CD8-positive, alpha-beta memory T cell (primary cell): Measurements from ENCODE around the gene PLEKHM1. TPM values are rescaled to one million over a fixed set of nuclear protein-coding genes. Genes with fewer than 3 reads are reported as not detected.
A peak's percentile ranks its signal among the peaks of the same experiment; 100 is the strongest.

Experiments
- CTCF ChIA-PET: fragments of 350-600 bp; sonication (Branson Sonifier 250); formaldehyde crosslinking; loops from one replicate; lab custom pipeline; 2021; ENCODE audit warnings: antibody characterized with exemption; lab: Charles Lee
- POLR2A ChIA-PET: fragments of 350-600 bp; sonication (Branson Sonifier 250); formaldehyde crosslinking; loops from one replicate; lab custom pipeline; 2021; ENCODE audit warnings: antibody characterized with exemption; lab: Charles Lee
- DNase-seq, 5 donors: peaks; one replicate each; pipeline versions ENCODE4 v3.0.0 to v3.0.0-alpha.2; 2020 to 2022; ENCODE audit warnings: mixed read lengths in 1 of 5
- H3K27ac ChIP-seq: one replicate; pipeline ENCODE4 v1.7.0; 2013; ENCODE audit warnings: low read depth, mild to moderate bottlenecking, low read length, moderate library complexity
- H3K27me3 ChIP-seq: 2 replicates; pipeline ENCODE4 v1.7.0; 2013; ENCODE audit warnings: low read length, mild to moderate bottlenecking; ENCODE audit not compliant: insufficient read depth, poor library complexity, severe bottlenecking
- H3K36me3 ChIP-seq: 2 replicates; pipeline ENCODE4 v1.7.0; 2013; ENCODE audit warnings: mild to moderate bottlenecking, low read length, moderate library complexity; ENCODE audit not compliant: insufficient read depth
- H3K4me1 ChIP-seq: 2 replicates; pipeline ENCODE4 v1.7.0; 2013; ENCODE audit warnings: mild to moderate bottlenecking, low read length, moderate library complexity; ENCODE audit not compliant: insufficient read depth
- H3K4me3 ChIP-seq: 2 replicates; pipeline ENCODE4 v1.7.0; 2013; ENCODE audit warnings: mild to moderate bottlenecking, low read length
- H3K9me3 ChIP-seq: 2 replicates; pipeline ENCODE4 v1.7.0; 2013; ENCODE audit warnings: mild to moderate bottlenecking, low read length
- H3K27ac Mint-ChIP-seq, 8 donors: one replicate each; pipeline ENCODE4 v1.8.0; 2020 to 2021; ENCODE audit warnings: mixed read lengths in 8 of 8, mild to moderate bottlenecking in 6 of 8, inconsistent platforms in 3 of 8, moderate library complexity in 3 of 8
- H3K27me3 Mint-ChIP-seq, 2 donors: one replicate each; pipeline ENCODE4 v1.8.0; 2020 to 2021; ENCODE audit warnings: mixed read lengths in 2 of 2, mild to moderate bottlenecking in 1 of 2, moderate library complexity in 1 of 2
- H3K36me3 Mint-ChIP-seq, 3 donors: one replicate each; pipeline ENCODE4 v1.8.0; 2020 to 2021; ENCODE audit warnings: mixed read lengths in 3 of 3, inconsistent platforms in 1 of 3, mild to moderate bottlenecking in 1 of 3
- H3K4me1 Mint-ChIP-seq, 3 donors: one replicate each; pipeline ENCODE4 v1.8.0; 2020 to 2021; ENCODE audit warnings: mixed read lengths in 3 of 3, inconsistent platforms in 1 of 3, mild to moderate bottlenecking in 1 of 3
- H3K4me3 Mint-ChIP-seq, 7 donors: one replicate each; pipeline ENCODE4 v1.8.0; 2020 to 2021; ENCODE audit warnings: mixed read lengths in 7 of 7, mild to moderate bottlenecking in 6 of 7, moderate library complexity in 4 of 7, inconsistent platforms in 2 of 7
- H3K9me3 Mint-ChIP-seq, 5 donors: one replicate each; pipeline ENCODE4 v1.8.0; 2020 to 2022; ENCODE audit warnings: mixed read lengths in 5 of 5, mild to moderate bottlenecking in 3 of 5, moderate library complexity in 2 of 5, inconsistent platforms in 1 of 5
- polyA plus RNA-seq: library from polyadenylated mRNA; unstranded; fragments of 300-500 nt; fragmentation: Illumina TruSeq; gene quantifications from one replicate; pipeline ENCODE4 v1.2.3, GENCODE V29; 2021
- total RNA-seq, 2 experiments: library from RNA; stranded (reverse); gene quantifications; one replicate each; pipeline ENCODE4 v1.2.3, GENCODE V29; 2021

The PLEKHM1 gene
- total and polyA plus RNA-seq, 3 experiments from 2014 or later, result 17.3 to 32.4 (median 32.0) TPM

DNA sequence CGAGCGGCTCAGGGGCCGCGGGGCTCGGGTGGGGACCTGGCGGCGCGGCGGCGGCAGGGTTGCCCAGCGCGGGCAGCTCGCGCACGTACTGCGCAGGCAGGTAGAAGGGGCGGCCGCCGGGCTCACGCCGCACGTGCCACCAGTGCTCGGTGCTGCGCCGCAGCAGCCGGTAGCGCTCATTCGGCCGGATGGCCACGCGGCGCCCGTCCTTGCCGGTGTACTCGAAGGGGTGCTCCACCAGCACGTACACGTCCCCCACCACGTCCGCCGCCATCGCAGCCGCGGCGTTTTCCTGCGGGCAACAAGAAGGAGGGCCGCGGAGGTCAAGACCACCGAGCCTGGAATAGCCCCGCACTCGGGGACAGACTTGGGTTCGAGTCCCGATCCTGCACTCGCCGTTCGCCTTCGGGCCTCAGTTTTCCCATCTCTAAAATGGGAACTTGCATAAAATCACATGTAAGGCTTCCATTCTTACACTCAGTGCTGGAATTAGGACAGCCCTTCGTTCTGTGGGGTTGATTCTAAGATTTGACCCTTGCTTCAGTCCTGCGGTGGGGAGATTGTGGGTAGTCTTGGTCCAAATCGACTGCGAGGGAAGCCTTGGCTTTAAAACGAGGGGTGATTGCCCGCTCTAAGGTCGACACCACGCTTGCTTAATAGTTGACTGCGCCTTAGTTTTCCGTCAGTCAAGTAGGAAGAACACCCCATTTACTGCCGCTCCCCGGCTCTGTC is 60.3 kb downstream of the PLEKHM1 start:
- POLR2A ChIA-PET, result interaction anchor here (1.8 kb wide), 1 partner anchor 10 kb away, joined by 7 read pairs; no protein-coding TSS in a partner anchor
- no peak overlapping the region for H3K27ac ChIP-seq
- H3K27me3 Mint-ChIP-seq, result no peaks in the 10 kb centered on the region

DNA sequence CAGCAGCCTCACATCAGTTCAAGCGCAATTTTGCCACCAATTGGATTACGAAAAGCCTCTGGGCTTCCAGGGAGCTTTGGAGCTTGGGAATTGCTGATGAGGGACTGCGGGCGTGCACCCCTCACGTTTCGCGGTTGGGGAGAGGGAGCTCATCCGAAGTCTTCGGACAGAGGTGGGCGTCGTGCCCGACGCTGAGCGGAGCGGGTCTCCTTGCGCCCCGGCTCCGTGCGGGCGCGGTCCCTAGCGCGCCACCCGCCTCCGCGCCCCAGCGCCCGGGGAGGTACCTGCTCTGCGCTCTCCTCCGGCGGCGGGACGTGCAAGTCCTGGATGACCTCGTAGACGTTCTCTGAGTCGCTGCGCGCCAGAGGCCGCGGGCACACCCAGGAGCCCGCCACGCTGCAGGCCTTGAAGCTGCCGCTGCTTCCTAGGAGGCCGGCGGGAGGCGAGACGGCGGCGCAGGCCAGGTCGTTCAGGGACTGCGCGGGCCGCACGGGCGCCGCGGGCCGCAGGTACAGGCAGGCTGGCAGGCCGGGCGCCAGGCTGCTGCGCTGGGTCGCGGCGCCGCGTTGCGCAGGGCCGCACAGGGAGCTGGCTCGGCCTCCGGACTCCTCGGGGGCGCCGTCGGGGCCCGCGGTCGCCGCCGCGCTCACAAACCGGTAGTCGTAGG is 61.0 kb downstream of the PLEKHM1 start:
- Histone ChIP-seq H3K27me3 (no peaks in the 10 kb centered on the region), H3K36me3 (no peaks in the 10 kb centered on the region), H3K9me3 (no peaks in the 10 kb centered on the region), H3K4me1 (peaks cover 15% of the 10 kb centered on the region), H3K27ac (no peak overlapping the region), H3K4me3 (no peak overlapping the region)
- no peak for DNase-seq
- ChIA-PET POLR2A (no interaction called here), CTCF (interaction anchor here (1.6 to 1.8 kb wide), 2 partner anchors 11 to 20 kb away, joined by 6 read pairs; no protein-coding TSS in a partner anchor)
- no peak overlapping the region for H3K27ac Mint-ChIP-seq
- peaks cover 22 to 33% (median 22%) of the 10 kb centered on the region in 3 donors for H3K4me1 Mint-ChIP-seq
- peak overlapping the region in 4 of 7 donors; percentile 57 to 84 (median 62) for H3K4me3 Mint-ChIP-seq
- no peaks in the 10 kb centered on the region for H3K27me3 Mint-ChIP-seq
- no peaks in the 10 kb centered on the region for H3K9me3 Mint-ChIP-seq
- no peaks in the 10 kb centered on the region for H3K36me3 Mint-ChIP-seq

More for the DNA sequence above, 60.3 kb downstream of the PLEKHM1 start:
- no peak overlapping the region for H3K4me3 ChIP-seq
- no peak for DNase-seq
- H3K27me3 ChIP-seq, result no peaks in the 10 kb centered on the region
- peaks cover 15% of the 10 kb centered on the region for H3K4me1 ChIP-seq
- peak overlapping the region in 3 of 8 donors; percentile 15 to 41 (median 20) for H3K27ac Mint-ChIP-seq
- no peaks in the 10 kb centered on the region for H3K36me3 ChIP-seq
- H3K4me1 Mint-ChIP-seq, result peaks cover 22 to 33% (median 22%) of the 10 kb centered on the region in 3 donors
- H3K4me3 Mint-ChIP-seq, result peak overlapping the region; percentile 82 to 91 (median 87)
- H3K9me3 ChIP-seq, result no peaks in the 10 kb centered on the region
- CTCF ChIA-PET, result no interaction called here
- no peaks in the 10 kb centered on the region for H3K36me3 Mint-ChIP-seq
- no peaks in the 10 kb centered on the region for H3K9me3 Mint-ChIP-seq

DNA sequence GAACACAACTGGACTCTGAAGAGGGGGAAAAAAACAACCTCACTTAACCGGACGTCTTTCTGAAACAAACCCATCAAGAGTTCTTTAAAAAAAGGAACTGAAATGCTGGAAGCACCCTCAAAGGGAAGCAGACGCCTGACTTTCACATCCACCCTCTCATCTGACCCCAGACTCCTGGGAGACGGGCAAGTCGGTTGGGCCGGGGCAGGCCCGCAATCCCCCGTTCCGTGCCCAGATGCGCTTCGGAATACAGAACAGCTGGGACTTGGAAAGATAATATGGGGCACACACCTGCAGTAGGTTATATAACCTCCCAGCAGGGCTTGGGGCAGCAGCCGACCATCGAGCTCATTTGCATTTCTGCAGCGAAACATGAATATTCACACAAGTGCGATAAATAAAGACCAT is 61.6 kb downstream of the PLEKHM1 start:
- ChIA-PET CTCF (interaction anchor here (1.0 to 1.8 kb wide), 3 partner anchors 11 to 20 kb away, joined by 3 to 6 read pairs (median 6); no protein-coding TSS in a partner anchor), POLR2A (no interaction called here)
- peaks cover 15% of the 10 kb centered on the region for H3K4me1 ChIP-seq
- no peak for DNase-seq
- no peaks in the 10 kb centered on the region for H3K36me3 ChIP-seq
- peaks cover 22 to 33% (median 22%) of the 10 kb centered on the region in 3 donors for H3K4me1 Mint-ChIP-seq
- peak overlapping the region in 2 of 8 donors; percentile 56 to 85 for H3K27ac Mint-ChIP-seq
- H3K27ac ChIP-seq, result no peak overlapping the region
- no peaks in the 10 kb centered on the region for H3K36me3 Mint-ChIP-seq
- no peaks in the 10 kb centered on the region for H3K9me3 Mint-ChIP-seq
- no peaks in the 10 kb centered on the region for H3K9me3 ChIP-seq
- H3K27me3 Mint-ChIP-seq, result no peaks in the 10 kb centered on the region
- peak overlapping the region in 6 of 7 donors; percentile 57 to 84 (median 68) for H3K4me3 Mint-ChIP-seq
- no peaks in the 10 kb centered on the region for H3K27me3 ChIP-seq
- H3K4me3 ChIP-seq, result peak overlapping the region; percentile 25

DNA sequence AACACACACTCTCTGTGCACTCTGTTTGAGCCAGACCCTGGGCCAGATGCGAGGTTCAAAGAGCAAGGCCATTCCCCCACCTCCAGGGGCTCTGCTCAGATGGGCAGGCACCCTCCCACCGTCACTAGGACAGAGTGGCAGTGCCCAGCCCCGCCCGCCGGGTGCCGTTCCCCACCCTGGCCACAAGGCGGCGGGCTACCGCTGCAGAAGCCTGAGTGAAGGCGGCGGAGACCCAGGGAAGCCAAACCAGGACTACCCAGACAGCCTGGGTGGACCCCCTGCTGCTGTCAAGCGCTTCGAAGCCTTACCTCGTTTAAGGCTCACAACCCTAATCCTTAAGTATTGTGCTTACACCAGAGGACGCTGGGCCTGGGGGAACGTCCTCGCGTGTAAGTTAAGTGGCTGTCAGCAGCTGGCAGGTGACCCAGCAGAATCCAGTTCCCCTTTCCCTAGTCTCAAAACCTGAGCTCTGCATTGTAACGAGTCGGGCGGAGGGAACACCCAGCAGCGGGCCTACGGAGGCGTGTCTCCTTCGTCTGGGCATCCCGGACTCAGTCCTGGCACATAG is 62.4 kb downstream of the PLEKHM1 start:
- Histone ChIP-seq H3K4me1 (peaks cover 15% of the 10 kb centered on the region), H3K4me3 (peak overlapping the region; percentile 25), H3K27ac (no peak overlapping the region), H3K36me3 (no peaks in the 10 kb centered on the region), H3K9me3 (no peaks in the 10 kb centered on the region), H3K27me3 (no peaks in the 10 kb centered on the region)
- Mint-ChIP-seq H3K4me3 (peak overlapping the region; percentile 14 to 84 (median 69)), H3K36me3 (no peaks in the 10 kb centered on the region), H3K9me3 (no peaks in the 10 kb centered on the region), H3K27me3 (no peaks in the 10 kb centered on the region), H3K4me1 (peaks cover 20 to 31% (median 22%) of the 10 kb centered on the region in 3 donors), H3K27ac (peak overlapping the region in 7 of 8 donors; percentile 7 to 85 (median 62))
- POLR2A ChIA-PET, result no interaction called here
- CTCF ChIA-PET, result interaction anchor here (1.0 to 1.8 kb wide), 4 partner anchors 11 to 223 kb away, joined by 3 to 6 read pairs (median 4); no protein-coding TSS in a partner anchor
- DNase-seq, result peak; percentile 71 to 83 (median 73)

DNA sequence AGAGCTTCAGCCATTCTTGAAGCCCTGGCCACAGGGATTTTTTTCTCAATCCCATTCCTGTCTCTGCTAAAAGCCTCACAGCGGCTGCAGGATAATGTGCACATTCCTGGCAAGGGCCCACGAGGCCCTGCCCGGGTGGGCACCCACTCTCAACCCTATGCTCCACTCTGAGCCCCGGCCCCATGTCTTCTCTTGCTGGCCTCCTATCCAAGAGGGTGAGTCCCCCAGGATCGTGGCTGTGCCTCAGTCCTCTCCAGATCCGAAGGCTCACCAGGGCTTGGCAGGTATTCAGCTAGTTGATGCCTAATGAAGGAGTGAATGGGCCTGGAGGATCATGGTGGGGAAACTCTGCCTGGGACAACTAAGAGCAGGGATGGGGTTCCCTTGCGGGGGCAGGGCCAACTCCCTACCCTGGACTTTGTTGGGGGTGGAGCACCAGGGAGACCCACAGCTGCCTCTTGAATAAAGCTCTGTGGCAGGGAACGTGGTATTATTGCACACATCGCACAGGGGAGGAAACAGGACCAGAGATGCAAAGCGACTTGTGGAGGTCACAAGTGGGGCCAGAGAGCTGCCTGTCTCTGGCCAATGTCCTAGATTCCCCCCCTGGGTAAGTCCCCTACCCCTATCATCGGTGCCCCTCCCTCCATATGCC is 63.2 kb downstream of the PLEKHM1 start:
- no peaks in the 10 kb centered on the region for H3K27me3 Mint-ChIP-seq
- no peaks in the 10 kb centered on the region for H3K36me3 Mint-ChIP-seq
- Histone ChIP-seq H3K4me1 (peaks cover 15% of the 10 kb centered on the region), H3K27me3 (no peaks in the 10 kb centered on the region), H3K36me3 (no peaks in the 10 kb centered on the region), H3K27ac (no peak overlapping the region), H3K4me3 (no peak overlapping the region), H3K9me3 (no peaks in the 10 kb centered on the region)
- no peak overlapping the region for H3K27ac Mint-ChIP-seq
- CTCF ChIA-PET, result interaction anchor here (1.1 kb wide), 1 partner anchor 222 kb away, joined by 3 read pairs; no protein-coding TSS in a partner anchor
- DNase-seq, result no peak
- no peak overlapping the region for H3K4me3 Mint-ChIP-seq
- H3K4me1 Mint-ChIP-seq, result peaks cover 19 to 29% (median 22%) of the 10 kb centered on the region in 3 donors
- H3K9me3 Mint-ChIP-seq, result no peaks in the 10 kb centered on the region
- POLR2A ChIA-PET, result no interaction called here

DNA sequence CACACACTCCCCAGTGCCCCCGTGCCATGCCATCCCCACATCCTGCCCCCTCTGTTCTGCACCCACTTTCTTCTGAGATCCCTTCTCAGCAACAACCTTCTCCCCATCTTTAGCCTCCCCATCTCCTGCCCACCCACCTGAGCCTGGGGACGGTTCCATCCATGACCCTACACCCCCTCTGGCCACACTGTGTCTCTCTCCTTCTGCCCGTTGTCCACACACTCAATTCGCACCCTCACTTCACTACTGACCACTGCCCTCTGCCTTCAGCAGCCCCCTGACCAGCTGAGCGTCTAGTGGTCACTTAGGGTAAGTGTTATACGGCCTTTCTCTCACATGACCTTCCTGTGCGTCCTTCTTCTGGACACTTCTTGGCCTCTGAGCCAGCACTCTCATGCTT is 64.0 kb downstream of the PLEKHM1 start:
- H3K9me3 ChIP-seq, result no peaks in the 10 kb centered on the region
- Mint-ChIP-seq H3K27me3 (no peaks in the 10 kb centered on the region), H3K9me3 (no peaks in the 10 kb centered on the region), H3K36me3 (no peaks in the 10 kb centered on the region), H3K4me1 (peaks cover 18 to 28% (median 22%) of the 10 kb centered on the region in 3 donors), H3K27ac (no peak overlapping the region), H3K4me3 (no peak overlapping the region)
- DNase-seq, result no peak
- ChIA-PET CTCF (no interaction called here), POLR2A (no interaction called here)
- no peaks in the 10 kb centered on the region for H3K27me3 ChIP-seq
- H3K4me1 ChIP-seq, result peaks cover 12% of the 10 kb centered on the region
- H3K36me3 ChIP-seq, result no peaks in the 10 kb centered on the region
- H3K4me3 ChIP-seq, result no peak overlapping the region
- no peak overlapping the region for H3K27ac ChIP-seq

DNA sequence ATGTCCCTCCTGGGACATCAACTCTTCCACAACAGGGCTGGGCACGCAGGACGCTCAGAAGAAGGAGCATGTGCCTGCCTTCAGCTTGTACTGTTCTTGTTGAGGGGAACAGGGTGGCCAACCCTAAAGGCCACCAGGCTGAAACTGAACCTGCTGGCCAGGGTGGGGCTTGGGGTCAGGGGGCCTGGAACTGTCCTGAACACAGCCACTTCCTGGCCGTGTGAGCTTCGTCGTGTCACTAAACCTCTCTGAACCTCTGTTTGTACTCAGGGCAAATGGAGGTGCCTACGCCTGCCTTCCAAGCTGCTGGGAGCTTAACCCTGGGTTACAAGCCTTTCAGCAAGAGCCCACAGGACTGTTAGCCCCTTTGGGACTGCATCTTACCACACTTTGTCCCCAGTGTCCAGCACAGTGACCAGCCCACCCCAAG is 64.5 kb downstream of the PLEKHM1 start:
- H3K4me3 ChIP-seq, result no peak overlapping the region
- no peaks in the 10 kb centered on the region for H3K9me3 ChIP-seq
- no peak overlapping the region for H3K27ac ChIP-seq
- ChIA-PET CTCF (no interaction called here), POLR2A (interaction anchor here (0.6 kb wide), 1 partner anchor 151 kb away, joined by 6 read pairs; no protein-coding TSS in a partner anchor)
- H3K9me3 Mint-ChIP-seq, result no peaks in the 10 kb centered on the region
- H3K4me3 Mint-ChIP-seq, result peak overlapping the region in 1 of 7 donors; percentile 2
- H3K27me3 Mint-ChIP-seq, result no peaks in the 10 kb centered on the region
- H3K36me3 ChIP-seq, result no peaks in the 10 kb centered on the region
- peaks cover 9% of the 10 kb centered on the region for H3K4me1 ChIP-seq
- H3K36me3 Mint-ChIP-seq, result no peaks in the 10 kb centered on the region
- peaks cover 16 to 23% (median 21%) of the 10 kb centered on the region in 3 donors for H3K4me1 Mint-ChIP-seq
- peak overlapping the region in 1 of 8 donors; percentile 47 for H3K27ac Mint-ChIP-seq
- H3K27me3 ChIP-seq, result no peaks in the 10 kb centered on the region
- DNase-seq, result no peak
